Measurements from ENCODE around the gene STAB1.

STAB1 gene

GRCh38 chr3:52494886-52495495 is at the start of gene STAB1:
TSS of gene STAB1 (plus strand) at chr3:52495338. CDS start at chr3:52495414, 76 bp downstream.
- no peak for DNase-seq (ENCODE audit: low read depth, low spot score)

- no peak for DNase-seq (ENCODE audit: low read depth, low spot score)
These were observed 49.1 kb upstream of the STAB1 start for GRCh38 chr3:52446042-52446441.

- no peak for DNase-seq (ENCODE audit: low read depth, low spot score)
These were observed 48.3 kb upstream of the STAB1 start for GRCh38 chr3:52446631-52447511.

GRCh38 chr3:52447512-52448355 is 47.4 kb upstream of the STAB1 start:
- DNase-seq (ENCODE audit: low read depth, low spot score), result no peak

GRCh38 chr3:52450489-52451236 is 44.5 kb upstream of the STAB1 start:
- no peak for DNase-seq (ENCODE audit: low read depth, low spot score)

- DNase-seq (ENCODE audit: low read depth, low spot score), result no peak
These were observed 43.7 kb upstream of the STAB1 start for GRCh38 chr3:52451237-52452083.

- no peak for DNase-seq (ENCODE audit: low read depth, low spot score)
These were observed 43.0 kb upstream of the STAB1 start for GRCh38 chr3:52452126-52452525.

- DNase-seq (ENCODE audit: low read depth, low spot score), result no peak
These were observed 42.4 kb upstream of the STAB1 start for GRCh38 chr3:52452570-52453221.

GRCh38 chr3:52453496-52454249 is 41.5 kb upstream of the STAB1 start, which contains the start of gene TNNC1:
TSS of gene TNNC1 (minus strand) at chr3:52454041. CDS start at chr3:52454015, 26 bp downstream.
- DNase-seq (ENCODE audit: low read depth, low spot score), result no peak

GRCh38 chr3:52454250-52454937 is 40.7 kb upstream of the STAB1 start:
- no peak for DNase-seq (ENCODE audit: low read depth, low spot score)

- no peak for DNase-seq (ENCODE audit: low read depth, low spot score)
These were observed 40.2 kb upstream of the STAB1 start for GRCh38 chr3:52454938-52455282.

- DNase-seq (ENCODE audit: low read depth, low spot score), result no peak
These were observed 39.6 kb upstream of the STAB1 start, which contains the start of gene NISCH for GRCh38 chr3:52455283-52456168. TSS of gene NISCH (plus strand) at chr3:52455604. CDS start at chr3:52455642, 38 bp downstream.

GRCh38 chr3:52456169-52456799 is 38.9 kb upstream of the STAB1 start:
- DNase-seq (ENCODE audit: low read depth, low spot score), result no peak

- DNase-seq (ENCODE audit: low read depth, low spot score), result no peak
These were observed 38.3 kb upstream of the STAB1 start for GRCh38 chr3:52456800-52457183.

GRCh38 chr3:52458031-52458760 is 36.9 kb upstream of the STAB1 start:
- no peak for DNase-seq (ENCODE audit: low read depth, low spot score)
